Kidney tubule cell (primary cell): Measurements from ENCODE around the gene GIMAP5.
"Not testable (repeated sequence)": the region's sequence is repeated elsewhere in the genome, so short reads cannot be mapped to it uniquely, and the experiment has no call there.

Source experiments
- DNase-seq: peaks from one replicate; pipeline ENCODE4 v3.0.0-alpha.2; 2018; ENCODE audit warnings: low spot score

The GIMAP5 gene

DNA sequence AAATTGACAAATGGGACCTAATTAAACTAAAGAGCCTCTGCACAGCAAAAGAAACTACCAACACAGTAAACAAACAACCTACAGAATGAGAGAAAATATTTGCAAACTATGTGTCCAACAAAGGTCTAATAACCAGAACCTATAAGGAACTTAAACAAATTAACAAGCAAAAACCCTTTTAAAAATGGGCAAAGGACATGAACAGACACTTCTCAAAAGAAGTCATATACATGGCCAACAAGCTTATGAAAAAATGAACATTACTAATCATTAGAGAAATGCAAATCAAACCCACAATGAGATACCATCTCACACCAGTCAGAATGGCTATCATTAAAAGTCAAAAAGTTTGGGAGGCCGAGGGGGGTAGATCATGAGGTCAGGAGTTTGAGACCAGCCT lies 36.9 kb downstream of the GIMAP5 start:
- not testable (repeated sequence) for DNase-seq

DNA sequence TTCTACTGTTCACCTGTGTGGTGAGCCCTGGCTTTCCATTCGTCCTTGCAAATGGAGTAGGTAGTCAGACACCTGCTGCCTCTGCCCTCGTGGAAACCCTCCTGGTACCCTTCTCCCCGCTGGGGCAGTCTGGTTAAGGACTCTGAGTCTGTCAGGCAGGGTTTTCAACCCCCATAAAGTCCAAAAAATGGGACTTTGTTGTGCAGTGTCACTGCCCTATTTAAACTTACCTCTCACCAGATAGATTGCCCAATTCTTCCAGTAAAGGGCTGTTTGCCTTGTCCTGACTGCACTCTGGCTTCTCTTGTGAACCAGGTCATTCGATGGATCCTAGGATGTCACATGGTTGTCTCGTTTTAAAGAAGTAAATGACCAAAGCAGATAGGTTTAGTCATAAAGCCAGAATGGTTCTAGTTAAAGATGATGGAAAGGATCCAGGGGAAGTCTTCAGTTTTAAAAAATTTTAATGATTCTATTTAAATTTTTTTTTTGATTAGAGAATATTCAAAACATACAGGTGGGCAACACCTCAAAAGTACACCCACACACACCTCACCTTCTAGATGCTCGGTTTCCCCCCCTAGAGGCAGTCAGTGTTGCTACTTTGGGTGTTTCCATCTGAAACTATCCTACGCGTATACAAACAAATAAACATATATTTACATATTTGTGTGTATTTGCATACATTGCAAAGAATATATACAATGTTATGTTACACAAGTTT lies 41.0 kb downstream of the GIMAP5 start:
- no peak for DNase-seq

DNA sequence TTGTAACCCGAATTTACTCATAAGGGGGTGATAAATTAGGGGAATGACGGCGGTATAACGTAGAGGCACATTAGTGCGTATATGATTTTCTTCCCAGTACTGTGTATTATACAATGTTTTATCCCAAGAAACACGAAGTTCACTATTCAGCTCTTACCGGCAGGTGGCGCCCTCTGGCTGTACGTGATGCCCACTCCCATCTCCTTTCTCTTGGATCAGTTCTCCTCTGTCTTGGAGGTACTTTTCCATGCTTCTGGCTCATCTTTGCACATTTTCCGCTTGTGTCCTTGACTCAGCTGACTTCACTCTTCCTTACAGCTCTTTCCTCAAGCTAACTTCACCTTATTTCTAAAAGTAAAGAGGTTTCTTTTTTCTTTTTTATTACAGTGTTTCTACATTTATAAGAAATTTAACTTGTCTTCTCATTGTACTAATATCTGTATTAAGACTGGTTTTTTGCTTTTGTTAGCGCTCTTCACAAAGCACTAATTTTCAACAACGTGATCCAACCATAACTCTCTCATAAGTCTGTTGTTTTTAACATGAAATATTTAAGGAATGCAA lies 41.6 kb downstream of the GIMAP5 start:
- peak; percentile 78 for DNase-seq

DNA sequence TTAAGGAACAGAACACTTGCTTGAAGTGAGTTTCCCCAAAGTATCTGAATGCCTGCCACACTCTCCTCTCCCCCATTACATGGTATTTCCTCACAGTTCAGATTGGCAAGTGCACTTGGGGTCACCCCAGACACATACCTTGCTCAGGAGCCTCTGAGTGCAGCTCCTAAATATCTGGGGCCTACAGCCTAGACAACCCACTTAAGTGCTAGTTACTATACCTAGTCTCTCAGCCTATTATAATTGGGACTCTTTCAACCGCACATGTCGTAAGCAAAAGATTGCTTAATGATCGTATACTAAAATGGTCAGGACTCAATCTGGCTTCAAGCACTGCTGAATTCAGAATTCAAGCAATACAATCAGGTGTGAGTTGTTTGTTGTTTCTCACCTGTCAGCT lies 43.1 kb downstream of the GIMAP5 start:
- DNase-seq = no peak

DNA sequence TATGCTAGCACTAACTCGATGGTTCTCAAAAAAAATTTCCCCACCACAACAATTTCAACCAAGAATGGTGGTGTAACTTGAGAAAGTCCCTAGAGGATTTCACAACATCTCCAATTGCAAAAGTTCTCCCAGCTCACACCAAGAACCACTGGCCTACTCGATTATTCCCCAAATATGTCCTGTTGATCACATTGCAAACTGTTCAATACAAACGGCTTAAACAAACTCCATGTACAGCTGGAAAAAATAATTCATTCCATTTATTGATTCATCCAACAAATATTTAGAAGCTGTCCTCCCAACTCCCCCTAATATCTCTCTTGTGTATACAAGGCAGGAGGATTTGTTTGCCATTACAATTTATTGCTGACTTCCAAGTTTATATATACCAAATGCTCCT lies 43.9 kb downstream of the GIMAP5 start:
- DNase-seq = no peak

DNA sequence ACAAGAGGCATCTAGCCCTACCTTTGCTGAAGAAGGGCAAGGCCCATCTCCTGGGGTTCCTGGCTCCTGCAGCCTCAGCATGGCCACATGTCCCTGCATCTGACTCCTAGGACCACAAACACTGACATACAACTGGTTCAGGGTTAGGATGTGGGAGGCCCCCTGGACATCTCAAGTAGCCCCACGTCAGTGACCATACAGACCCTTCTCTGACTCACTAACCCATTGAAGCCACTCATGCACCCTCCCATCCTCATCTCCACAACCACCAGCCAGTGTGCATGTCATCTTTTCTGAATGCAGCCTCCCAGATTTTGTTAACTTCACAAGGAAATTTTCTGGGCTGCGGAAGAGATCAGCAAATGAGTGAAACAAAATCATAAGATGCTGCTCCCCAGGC lies 44.7 kb downstream of the GIMAP5 start:
- DNase-seq = no peak

DNA sequence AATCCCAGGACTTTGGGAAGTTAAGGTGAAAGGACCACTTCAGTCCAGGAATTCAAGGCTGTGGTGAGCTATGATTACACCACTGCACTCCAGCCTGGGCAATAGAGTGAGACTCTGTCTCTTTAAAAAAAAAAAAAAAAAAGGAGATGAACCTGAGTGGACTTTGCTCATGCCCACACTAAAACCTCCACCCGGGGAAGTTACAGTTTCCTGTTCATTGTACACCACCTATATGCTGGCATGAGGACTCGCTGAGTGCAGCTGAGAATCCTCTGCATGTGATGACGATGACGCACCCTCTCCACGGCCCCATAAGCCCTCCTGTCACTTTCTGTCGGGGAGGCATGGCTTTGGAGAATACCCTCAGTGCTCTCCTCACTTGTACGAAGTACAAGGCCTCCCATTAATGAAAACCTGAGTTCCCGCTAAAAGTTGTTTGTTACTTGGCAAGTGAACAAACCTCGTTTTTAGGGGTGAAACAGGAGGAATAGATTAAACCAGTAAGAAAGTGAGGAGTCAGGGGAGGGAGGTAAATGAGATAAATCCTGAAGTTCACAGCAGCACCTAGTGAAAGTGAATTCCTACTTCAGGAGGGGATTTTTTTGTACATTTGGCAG lies 47.0 kb downstream of the GIMAP5 start:
- peak; percentile 67 for DNase-seq

DNA sequence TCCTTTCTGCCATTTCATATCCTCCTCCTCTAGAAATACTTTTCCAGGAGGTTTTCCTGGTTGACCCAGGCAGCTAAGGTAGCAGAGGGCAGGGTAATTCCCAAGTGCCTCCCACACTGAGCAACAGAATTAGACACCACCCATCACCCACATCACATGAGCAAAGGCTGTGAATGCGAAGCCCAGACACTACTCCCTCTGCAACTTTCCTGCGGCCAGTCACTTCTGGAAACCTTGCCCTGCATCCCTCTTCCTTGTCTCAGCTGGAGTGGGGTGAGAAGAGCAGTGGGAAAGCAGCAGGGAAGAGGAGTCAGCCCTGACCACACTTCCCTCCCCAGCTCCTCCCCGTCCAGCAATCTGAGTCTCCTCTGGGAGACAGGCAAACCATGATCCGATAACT lies 47.7 kb downstream of the GIMAP5 start:
- DNase-seq = peak; percentile 82

DNA sequence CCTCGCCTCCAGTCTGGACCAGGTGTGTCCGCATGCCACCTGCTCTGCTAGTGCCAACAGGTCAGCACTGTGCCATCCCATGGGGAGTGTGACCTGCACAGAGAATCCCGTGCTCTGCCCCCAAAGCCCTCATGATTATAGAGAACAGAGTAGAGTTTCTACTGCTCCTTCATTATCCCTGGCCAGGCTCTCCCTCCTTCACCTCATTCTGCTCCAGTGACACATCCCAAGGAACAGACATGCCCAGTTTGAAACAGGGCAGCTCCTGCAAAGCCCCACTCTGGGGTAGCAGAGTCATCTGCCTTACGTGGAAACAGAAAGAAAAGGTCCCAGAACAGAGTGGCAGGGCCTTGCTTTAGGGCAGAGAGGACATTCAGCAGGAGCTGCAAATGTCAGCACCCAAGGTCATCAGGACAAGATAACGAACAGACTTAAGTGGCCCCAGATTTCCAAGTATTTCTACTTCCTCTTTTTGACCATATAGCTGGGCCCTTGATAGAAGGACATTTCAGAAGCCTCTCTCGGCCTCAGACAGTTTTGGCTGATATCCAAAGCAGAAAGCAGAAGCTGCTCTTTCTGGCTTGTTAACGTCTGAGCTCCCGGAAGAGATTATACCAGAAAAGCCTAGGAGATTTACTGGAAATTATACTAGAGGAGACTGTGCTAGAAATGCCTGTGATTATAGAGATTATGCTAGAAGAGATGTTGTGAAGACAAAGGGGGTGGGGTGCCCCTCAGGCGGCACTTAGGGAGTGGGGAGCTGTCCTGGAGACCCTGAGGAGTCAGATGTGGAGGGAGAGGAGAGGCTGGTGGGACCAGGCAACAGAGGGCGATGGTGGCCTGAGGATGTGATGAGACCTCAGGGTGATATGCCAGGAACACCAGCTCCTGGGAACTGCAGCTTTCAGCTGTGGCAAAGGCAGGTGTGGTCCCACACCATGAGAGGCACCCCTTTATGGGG lies 50.4 kb downstream of the GIMAP5 start:
- DNase-seq = no peak

DNA sequence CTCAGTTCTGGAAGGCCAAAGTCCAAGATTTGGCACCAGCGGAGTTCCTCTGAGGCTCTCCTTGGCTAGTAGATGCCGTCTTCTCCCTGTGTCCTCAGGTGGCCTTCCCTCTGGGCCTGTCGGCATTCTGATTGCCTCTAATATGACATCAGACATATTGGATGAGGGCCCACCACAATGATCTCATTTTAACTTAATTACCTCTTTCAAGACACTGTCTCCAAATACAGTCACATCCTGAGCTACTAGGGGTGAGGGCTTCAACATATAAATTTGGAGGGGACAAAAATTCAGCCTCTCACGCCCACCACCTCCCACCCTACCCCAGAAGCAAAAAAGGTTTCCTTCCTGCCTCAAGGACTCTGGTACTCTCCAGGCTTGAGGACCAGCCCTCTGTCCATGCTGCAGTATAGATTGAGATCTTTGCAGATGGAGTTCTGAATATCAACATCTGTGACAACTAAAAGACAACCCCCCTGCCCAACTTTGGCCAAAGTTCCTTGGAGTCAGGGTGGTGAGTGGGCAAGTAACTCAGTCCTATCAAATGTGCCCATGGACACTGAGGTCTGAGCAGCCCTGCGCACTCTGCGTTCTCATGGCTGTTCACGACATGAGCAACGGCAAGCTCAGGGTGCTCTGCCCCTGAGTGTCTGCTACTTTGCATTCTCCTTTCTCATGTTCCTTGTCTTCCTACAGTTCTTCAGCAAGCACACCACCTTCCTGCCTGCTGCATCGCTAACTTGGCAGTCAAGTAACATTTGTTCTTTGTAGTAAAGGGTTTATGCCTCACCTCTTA lies 51.5 kb downstream of the GIMAP5 start:
- peak; percentile 52 for DNase-seq

DNA sequence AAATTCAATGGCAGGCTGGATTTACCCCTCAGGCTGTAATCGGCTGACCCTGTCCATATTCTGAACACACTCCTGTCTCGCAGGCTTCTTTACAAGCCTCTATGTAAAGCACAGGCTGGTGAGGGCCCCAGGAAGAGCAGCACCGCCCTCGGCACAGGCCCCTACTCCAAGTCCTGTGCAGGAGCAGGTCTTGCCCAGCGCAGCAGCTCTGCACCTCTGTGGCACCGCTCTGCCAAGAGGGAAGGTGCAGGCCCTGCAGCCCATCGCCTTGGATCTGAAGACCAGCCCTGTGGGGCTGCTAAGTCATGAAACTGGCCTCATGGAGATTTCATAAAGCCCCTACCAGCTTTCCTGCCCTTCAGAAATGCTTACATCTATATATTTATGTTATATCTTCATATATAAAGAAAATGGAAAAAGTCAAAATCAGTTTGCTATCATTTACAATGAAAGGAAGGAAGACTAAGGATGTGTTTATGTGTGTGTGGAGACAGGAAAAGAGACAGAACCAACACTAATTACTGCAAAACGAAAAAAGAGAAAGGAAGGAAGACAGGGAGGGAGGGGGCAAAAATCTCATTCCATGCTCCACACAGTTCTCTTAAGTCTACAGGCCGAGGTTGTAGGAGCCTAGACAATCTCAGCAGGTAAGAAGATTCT lies 53.3 kb downstream of the GIMAP5 start:
- no peak for DNase-seq

DNA sequence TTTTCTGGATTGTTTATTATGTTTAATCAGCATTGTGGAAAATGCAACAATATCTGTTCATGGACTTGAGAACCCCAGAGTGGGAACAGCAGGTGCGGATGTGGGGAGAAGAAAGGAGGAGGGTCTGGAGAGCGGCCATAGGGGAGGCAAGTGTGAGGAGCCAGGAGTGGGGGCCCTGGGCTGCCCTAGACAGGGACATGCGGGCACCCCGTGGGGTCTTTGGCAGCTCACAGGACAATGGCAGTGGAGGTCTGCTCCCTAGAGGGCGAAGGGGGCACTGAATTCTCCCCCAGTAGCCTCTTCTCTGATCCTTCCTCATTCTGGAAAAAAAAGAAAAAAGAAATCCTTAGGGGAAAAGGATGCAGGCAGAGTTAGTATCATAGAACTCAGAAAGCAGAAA lies 54.1 kb downstream of the GIMAP5 start:
- no peak for DNase-seq

DNA sequence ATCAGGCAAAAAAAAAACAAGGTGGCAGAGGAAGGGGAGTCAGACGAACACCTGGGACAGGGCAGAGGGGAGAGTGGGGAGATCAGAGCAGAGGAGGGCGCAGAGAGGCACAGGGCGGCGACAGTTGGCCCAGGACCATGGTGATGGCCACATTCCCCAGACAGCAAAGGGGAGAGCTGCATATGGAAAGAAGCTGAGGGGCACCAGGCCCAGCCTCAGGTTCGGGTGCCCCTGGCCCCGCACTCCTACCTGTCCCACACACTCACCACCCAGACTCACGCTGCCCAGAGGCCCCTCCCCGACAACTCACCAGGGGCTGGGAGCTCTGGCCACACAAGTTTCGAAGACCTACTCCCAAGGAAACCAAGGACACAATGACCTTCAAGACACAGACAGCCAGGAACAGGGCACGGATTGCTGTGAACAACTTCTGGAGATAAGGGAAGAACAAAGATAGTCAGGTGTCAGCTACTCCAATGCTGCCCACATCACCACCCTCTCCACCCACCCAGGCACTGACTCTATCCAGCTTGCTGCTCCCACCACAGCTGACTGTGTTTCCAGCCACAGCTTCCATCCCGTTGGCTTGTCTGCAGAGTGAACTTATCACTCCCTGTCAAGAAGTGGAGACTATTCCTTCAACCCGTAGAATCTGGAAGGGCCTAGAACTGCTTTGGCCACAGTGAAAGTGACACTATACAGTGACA lies 54.7 kb downstream of the GIMAP5 start:
- no peak for DNase-seq
